HG03558 (cell line): ENCODE measurements around the gene CCDC86.

Source experiments
- ATAC-seq: cut with Tn5 transposase; IDR thresholded peaks from one replicate; pipeline ENCODE4 v1.9.1; 2021; ENCODE audit warnings: moderate number of reproducible peaks; ENCODE audit not compliant: unreplicated experiment; ENCODE audit errors: extremely low read depth

CCDC86 gene

GRCh38 chr11:60830478-60831142 is 11.3 kb upstream of the CCDC86 start:
- ATAC-seq, result no peak

DNA sequence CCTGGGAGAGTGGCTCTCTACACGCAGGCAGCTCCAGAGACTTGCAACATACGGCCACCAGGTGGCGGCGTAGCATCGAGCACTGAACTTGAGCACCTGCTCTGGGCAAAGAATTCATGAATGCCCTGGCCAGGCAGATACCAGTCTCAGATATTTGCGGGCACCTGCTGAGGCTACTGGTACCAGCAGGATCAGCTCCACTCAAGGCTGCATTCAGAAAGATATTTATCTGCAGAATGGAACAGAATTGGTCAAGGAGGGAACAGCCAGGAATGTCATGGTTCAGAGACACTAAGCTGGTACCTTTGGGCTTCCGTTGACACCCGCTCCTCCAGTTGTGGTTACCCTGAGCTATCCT is 10.8 kb upstream of the CCDC86 start:
- no peak for ATAC-seq

DNA sequence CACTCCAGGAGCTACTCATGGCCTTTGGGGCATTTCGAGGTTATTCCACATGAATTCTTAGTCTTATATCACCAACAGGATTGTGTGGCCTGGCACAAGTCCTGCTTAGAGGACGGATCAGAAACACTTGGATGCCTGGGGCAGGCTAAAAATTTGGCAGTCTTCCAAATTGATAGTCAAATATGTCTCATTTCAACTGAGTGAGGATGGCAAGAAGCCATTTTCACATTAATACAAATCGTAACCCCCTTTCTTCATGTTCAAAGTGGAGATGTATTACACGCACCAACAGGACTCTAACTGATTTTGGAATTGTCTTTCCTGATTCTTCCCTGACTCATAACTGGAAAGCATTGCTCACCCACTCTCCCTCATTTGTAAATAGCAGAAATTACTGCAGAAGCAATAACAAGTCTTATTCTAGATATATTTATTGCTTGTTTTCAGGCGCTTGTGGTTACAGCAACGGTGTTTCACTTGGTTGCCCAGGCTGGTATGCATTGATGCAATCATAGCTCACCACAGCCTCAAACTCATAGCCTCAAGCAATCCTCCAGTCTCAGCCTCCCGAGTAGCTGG is 10.3 kb upstream of the CCDC86 start:
- no peak for ATAC-seq

DNA sequence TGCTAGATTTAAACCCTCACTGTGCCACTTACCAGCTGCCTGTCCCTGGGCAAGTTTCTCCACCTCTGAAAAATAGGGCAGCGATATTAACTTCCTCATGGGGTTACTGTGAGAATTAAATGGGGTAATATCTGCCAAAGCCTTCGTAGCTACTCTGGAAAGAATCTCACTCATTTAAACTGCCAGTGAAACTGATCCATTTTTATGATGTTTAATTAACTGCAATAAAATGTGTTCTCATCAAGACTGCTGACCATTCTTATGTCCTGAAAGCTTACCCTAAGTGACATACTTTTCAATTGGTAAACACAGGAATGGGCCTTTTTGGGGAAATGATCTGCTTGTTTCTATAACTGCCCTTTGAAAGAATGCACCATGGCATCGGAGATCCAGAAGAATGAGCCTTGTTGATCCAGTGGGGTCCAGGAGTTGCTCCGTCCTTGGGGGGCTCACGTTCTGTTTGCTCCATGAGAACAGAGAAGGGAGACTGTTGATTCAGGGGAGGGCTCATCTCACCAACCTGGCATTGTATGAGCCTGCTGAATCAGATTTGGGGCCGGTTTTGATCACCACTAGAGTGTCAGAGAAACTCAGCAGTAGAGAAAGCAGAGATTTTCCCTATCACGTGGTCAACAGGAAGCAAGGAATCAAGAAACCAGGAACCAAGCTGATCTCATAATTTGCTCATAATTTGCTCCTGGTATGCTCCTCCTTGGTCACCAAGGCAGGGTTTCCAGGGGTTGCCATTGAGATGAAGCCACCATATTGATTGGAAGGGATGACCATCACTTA is 7.0 kb upstream of the CCDC86 start:
- no peak for ATAC-seq

DNA sequence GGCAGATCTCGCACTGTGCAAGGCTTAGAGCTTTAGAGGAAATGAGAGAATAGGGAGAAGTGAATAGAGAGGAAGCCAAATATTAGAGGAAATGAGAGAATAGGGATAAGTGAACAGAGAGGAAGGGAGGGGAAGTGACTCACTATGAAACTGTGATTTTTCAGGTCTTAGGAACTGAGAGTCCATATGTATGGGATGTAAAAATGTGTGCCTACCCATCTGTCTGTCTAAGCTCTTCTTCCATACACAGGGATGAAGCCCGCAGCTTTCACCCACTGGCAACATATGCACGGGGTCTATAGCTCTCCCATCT is 6.4 kb upstream of the CCDC86 start:
- no peak for ATAC-seq

- ATAC-seq, result no peak
Observed at GRCh38 chr11:60836866-60837515, 4.9 kb upstream of the CCDC86 start.

- ATAC-seq, result no peak
Observed at GRCh38 chr11:60838132-60838531, 3.8 kb upstream of the CCDC86 start.

DNA sequence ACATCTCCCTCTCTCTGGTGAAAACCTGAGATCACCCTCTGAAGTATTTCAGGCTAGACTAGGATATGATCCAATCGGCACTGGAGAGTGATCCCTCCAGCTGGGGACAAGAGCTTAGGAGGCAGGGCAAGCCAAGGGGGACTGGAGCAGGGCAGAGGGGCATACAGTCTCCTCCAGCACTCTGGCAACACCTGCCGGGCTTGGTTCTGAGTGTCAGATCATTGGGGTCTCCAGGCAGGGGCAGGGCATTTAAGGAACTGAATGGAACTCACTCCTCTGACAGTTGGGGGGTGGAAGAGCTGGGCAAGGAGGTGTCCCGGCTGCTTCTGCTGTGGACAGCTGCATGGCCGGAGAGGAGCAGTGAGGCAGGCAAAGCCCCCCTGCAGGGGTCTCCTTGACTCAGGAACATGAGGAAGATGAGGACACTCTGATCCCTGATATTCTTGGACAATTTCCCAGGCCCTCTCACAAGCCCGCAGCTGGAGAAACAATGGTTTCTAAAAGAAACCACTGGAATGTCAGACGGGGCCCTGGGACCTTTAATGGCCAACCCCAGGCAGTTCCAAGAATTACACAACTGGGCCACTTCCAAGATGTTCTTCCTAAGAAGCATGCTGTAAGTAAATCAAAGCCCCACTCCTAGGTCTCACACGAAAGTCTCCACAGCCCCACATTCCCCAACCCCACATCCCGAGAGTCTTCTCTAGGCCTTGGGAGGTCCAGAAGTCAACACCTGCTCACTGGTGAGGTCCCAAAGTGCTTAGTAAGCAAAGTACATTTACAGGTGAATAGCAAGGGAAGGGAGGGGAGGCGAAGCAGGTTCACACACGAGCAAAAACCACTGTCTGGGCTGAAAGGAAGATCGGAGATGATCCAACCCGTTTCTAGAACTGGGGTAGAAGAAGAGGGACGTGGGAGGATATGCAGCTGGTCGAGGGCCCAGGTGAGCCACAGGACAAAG is 1.2 kb upstream of the CCDC86 start:
- no peak for ATAC-seq

- no peak for ATAC-seq
Observed at GRCh38 chr11:60842668-60843600, 1.0 kb downstream of the CCDC86 start.

GRCh38 chr11:60844045-60844869 is 2.3 kb downstream of the CCDC86 start:
- no peak for ATAC-seq

GRCh38 chr11:60844870-60845221 is 2.9 kb downstream of the CCDC86 start:
- ATAC-seq, result no peak

GRCh38 chr11:60845338-60845737 is 3.4 kb downstream of the CCDC86 start:
- no peak for ATAC-seq

DNA sequence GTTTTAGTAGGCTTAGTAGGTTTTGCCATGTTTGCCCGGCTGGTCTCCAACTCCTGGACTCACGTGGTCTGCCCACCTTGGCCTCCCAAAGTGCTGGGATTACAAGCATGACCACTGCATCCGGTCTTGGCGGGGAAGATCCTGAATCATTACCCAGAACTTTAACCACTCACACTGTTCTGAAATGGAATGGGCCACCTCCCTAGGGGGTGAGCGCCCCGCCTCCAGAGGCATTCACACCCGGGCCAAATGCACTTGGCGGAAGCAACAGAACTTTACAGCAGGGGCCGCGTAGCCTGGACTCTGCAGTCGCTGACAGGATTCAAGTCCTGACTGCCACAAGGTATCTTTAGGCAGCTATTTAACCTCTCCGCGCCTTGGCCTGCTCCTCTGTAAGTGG is 5.4 kb downstream of the CCDC86 start:
- ATAC-seq, result no peak

GRCh38 chr11:60847896-60848295 is 6.0 kb downstream of the CCDC86 start:
- ATAC-seq, result no peak

DNA sequence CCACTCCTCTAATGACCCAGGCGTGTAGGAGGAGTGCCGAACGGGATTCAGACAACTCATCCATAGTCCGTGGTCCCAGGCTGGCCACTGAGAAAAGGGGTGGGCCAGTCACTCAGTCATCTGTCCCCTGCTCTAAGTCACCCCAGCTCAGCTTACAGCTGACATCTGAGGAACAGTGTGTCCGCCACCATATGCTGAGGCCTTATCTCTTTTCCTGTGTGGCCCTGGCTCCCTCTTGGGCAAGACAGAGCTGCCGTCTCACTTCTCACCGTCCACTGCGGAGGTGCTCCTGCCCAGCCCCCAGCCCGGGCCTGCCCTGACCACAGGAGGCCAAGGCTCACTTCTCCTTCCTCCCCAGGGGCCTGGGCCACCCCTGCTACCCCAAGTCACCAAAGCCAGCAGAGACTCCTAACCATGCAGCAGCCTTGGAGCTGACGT is 6.8 kb downstream of the CCDC86 start:
- ATAC-seq, result no peak

DNA sequence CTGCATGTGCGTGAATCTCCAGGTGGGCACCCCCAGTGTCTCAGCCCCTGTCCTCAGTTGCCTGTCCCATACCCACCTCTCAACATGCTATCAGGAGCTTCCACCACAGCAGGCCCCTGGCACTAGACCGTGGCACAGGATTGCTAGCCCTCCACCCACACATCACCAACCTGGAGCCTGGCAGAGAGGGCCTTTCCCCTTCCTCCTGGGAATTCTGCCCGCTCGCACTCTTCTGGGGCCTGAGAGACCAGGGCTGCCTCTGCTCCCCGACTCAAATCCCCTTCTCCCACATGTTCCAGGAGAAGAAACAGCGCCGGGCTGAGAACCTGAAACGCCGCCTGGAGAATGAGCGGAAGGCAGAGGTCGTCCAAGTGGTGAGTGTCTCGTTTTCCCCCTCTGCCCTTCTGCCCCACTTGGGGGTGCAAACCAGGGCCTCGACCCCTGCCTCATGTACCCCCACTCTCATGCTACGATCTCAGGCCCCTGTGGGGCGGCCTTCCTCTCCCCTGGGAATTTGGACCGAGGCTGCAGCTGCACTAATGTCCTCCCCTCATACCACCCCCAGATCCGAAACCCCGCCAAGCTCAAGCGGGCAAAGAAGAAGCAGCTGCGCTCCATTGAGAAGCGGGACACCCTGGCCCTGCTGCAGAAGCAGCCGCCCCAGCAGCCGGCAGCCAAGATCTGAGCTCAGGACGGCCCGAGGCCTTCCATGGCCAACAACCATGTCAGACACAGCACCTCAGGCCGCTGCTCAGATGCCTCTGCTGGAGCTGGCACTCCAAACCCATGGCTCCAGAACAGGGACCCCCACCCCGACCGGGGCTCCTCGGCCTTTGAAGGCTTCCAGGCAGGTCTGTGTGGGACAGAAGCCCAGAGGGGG is 8.0 kb downstream of the CCDC86 start:
- no peak for ATAC-seq

DNA sequence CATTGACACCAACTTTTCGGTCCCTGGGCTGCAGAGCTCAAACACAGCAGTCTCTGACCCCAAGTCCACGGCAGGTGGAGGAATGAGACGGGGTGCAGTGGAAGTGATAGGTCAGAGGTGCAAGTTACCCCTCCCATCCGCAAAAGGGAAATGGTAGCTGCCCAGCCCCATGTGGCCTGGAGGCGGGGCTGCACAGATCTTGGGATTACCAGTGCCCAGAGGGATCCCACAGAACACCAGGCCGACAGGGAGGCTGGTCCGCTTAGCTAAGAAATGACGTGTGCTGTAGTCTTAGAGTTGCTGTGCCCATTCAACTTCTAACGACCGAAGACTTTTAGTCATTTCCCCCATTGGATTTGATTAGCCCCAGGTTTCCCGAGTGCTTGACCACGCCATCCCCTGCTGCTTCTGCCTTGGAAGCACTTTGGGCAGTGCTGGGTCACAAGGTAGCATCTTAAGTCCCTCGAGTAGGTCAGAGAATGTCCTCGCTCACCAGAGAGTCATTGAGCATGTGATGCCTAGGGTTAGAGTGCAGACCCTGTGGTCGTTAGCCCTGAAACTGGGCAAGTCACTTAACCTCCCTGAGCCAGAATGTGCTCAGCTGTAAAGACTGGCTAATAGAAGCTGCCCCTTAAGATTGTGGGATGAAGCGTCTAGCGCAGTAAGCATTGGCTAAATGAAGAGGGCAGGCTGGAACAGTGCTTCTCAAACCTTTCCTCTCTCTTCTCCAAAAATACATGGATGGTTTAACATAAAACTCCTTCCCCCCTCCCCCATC is 9.6 kb downstream of the CCDC86 start:
- no peak for ATAC-seq
